Activated T-helper 2 cell treated with anti-CD3 and anti-CD28 coated beads, Interferon-gamma antibody, Interleukin-2, Interleukin-4, amounts not matched to agents 10 μg/mL and 5 μg/mL and 100 μg/mL, durations not matched to agents 14 hours and 24 hours and 36 hours (primary cell): ENCODE measurements around the gene PRDX3. TPM values are rescaled to one million over a fixed set of nuclear protein-coding genes. Genes with fewer than 3 reads are reported as not detected.

ENCODE experiments used
- DNase-seq: peaks from one replicate; pipeline ENCODE4 v3.0.0; 2021; ENCODE audit warnings: low spot score
- H3K27ac Mint-ChIP-seq: one replicate; pipeline ENCODE4 v1.8.0; 2021; ENCODE audit warnings: mixed read lengths
- H3K27me3 Mint-ChIP-seq: one replicate; pipeline ENCODE4 v1.8.0; 2021; ENCODE audit warnings: low read depth, mixed read lengths
- H3K36me3 Mint-ChIP-seq: one replicate; pipeline ENCODE4 v1.8.0; 2021; ENCODE audit warnings: low read depth, mixed read lengths
- H3K4me1 Mint-ChIP-seq: one replicate; pipeline ENCODE4 v1.8.0; 2021; ENCODE audit warnings: low read depth, mixed read lengths
- H3K4me3 Mint-ChIP-seq: one replicate; pipeline ENCODE4 v1.8.0; 2021; ENCODE audit warnings: low read depth, mild to moderate bottlenecking, moderate library complexity, mixed read lengths
- H3K9me3 Mint-ChIP-seq: one replicate; pipeline ENCODE4 v1.8.0; 2021; ENCODE audit warnings: mixed read lengths
- intact Hi-C: fragments of 100-400 bp; cut with micrococcal nuclease; formaldehyde crosslinking; loops from one replicate; pipeline ENCODE4 v1.15.1; 2023
- total RNA-seq: library from RNA; stranded (reverse); gene quantifications from 2 replicates; pipeline ENCODE4 v1.2.3, GENCODE V29; 2022

The PRDX3 gene
- total RNA-seq, 1 donor from 2014 or later = 182 TPM

- peak overlapping the region; percentile 82 for H3K4me3 Mint-ChIP-seq
- no peaks in the 10 kb centered on the region for H3K9me3 Mint-ChIP-seq
- peaks cover 62% of the 10 kb centered on the region for H3K4me1 Mint-ChIP-seq
- H3K27me3 Mint-ChIP-seq = no peaks in the 10 kb centered on the region
- peak overlapping the region; percentile 94 for H3K27ac Mint-ChIP-seq
- DNase-seq = peak; percentile 60
- H3K36me3 Mint-ChIP-seq = peaks cover 79% of the 10 kb centered on the region
- intact Hi-C loops = loop anchor here (1.0 to 10.0 kb wide), 6 partner anchors 11 to 463 kb away; partner anchors contain the start of genes DENND10 and TIAL1
These were observed 46.9 kb downstream of the PRDX3 start for GRCh38 chr10:119131512-119132240.

GRCh38 chr10:119129721-119130120 lies 48.9 kb downstream of the PRDX3 start:
- no peaks in the 10 kb centered on the region for H3K27me3 Mint-ChIP-seq
- intact Hi-C loops = loop anchor here (10.0 kb wide), 2 partner anchors 365 to 465 kb away; partner anchors contain the start of gene TIAL1
- peaks cover 51% of the 10 kb centered on the region for H3K4me1 Mint-ChIP-seq
- no peaks in the 10 kb centered on the region for H3K9me3 Mint-ChIP-seq
- no peak overlapping the region for H3K4me3 Mint-ChIP-seq
- no peak for DNase-seq
- peaks cover 80% of the 10 kb centered on the region for H3K36me3 Mint-ChIP-seq
- H3K27ac Mint-ChIP-seq = peak overlapping the region; percentile 29

- H3K27me3 Mint-ChIP-seq = no peaks in the 10 kb centered on the region
- intact Hi-C loops = no loop called here
- H3K4me3 Mint-ChIP-seq = no peak overlapping the region
- peaks cover 26% of the 10 kb centered on the region for H3K4me1 Mint-ChIP-seq
- no peak for DNase-seq
- H3K27ac Mint-ChIP-seq = no peak overlapping the region
- H3K36me3 Mint-ChIP-seq = peaks cover 75% of the 10 kb centered on the region
- no peaks in the 10 kb centered on the region for H3K9me3 Mint-ChIP-seq
These were observed 52.7 kb downstream of the PRDX3 start for GRCh38 chr10:119125942-119126341.

GRCh38 chr10:119120875-119121274 lies 57.7 kb downstream of the PRDX3 start:
- H3K9me3 Mint-ChIP-seq = no peaks in the 10 kb centered on the region
- H3K27me3 Mint-ChIP-seq = no peaks in the 10 kb centered on the region
- no peak overlapping the region for H3K27ac Mint-ChIP-seq
- peaks cover 14% of the 10 kb centered on the region for H3K4me1 Mint-ChIP-seq
- DNase-seq = no peak
- peaks cover 60% of the 10 kb centered on the region for H3K36me3 Mint-ChIP-seq
- intact Hi-C loops = loop anchor here (1.0 kb wide), 1 partner anchor 10 kb away; no protein-coding TSS in a partner anchor
- H3K4me3 Mint-ChIP-seq = no peak overlapping the region

- Mint-ChIP-seq H3K4me3 (no peak overlapping the region), H3K27ac (peak overlapping the region; percentile 42), H3K36me3 (peaks cover 58% of the 10 kb centered on the region), H3K4me1 (peaks cover 14% of the 10 kb centered on the region), H3K9me3 (no peaks in the 10 kb centered on the region), H3K27me3 (no peaks in the 10 kb centered on the region)
- no peak for DNase-seq
- intact Hi-C loops = loop anchor here (1.0 kb wide), 1 partner anchor 11 kb away; no protein-coding TSS in a partner anchor
These were observed 58.2 kb downstream of the PRDX3 start for GRCh38 chr10:119120413-119120867.

- H3K4me3 Mint-ChIP-seq = no peak overlapping the region
- intact Hi-C loops = no loop called here
- no peaks in the 10 kb centered on the region for H3K9me3 Mint-ChIP-seq
- H3K4me1 Mint-ChIP-seq = peaks cover 14% of the 10 kb centered on the region
- H3K27me3 Mint-ChIP-seq = no peaks in the 10 kb centered on the region
- no peak for DNase-seq
- no peak overlapping the region for H3K27ac Mint-ChIP-seq
- H3K36me3 Mint-ChIP-seq = peaks cover 63% of the 10 kb centered on the region
These were observed 59.2 kb downstream of the PRDX3 start for GRCh38 chr10:119119400-119119799.

GRCh38 chr10:119118231-119118630 lies 60.4 kb downstream of the PRDX3 start:
- Mint-ChIP-seq H3K36me3 (peaks cover 69% of the 10 kb centered on the region), H3K9me3 (no peaks in the 10 kb centered on the region), H3K27ac (no peak overlapping the region), H3K27me3 (no peaks in the 10 kb centered on the region), H3K4me1 (peaks cover 17% of the 10 kb centered on the region), H3K4me3 (no peak overlapping the region)
- DNase-seq = no peak
- intact Hi-C loops = no loop called here

Other genes starting within 250 kb of the PRDX3 start
- 0.62 and 0.90 TPM in 2 replicates for gene NANOS1, start 149.1 kb downstream of the PRDX3 start, total RNA-seq
- gene EIF3A, start 98.0 kb downstream of the PRDX3 start, total RNA-seq = 161 and 164 TPM in 2 replicates
- gene DENND10, start 74.7 kb downstream of the PRDX3 start, total RNA-seq = 26.0 and 26.2 TPM in 2 replicates
- 43.5 and 44.8 TPM in 2 replicates for gene SFXN4, start 13.1 kb downstream of the PRDX3 start, total RNA-seq
- gene GRK5, start 28.8 kb upstream of the PRDX3 start, total RNA-seq = 24.4 and 24.7 TPM in 2 replicates